Measurements from ENCODE around the gene CBL. TPM values are rescaled to one million over a fixed set of nuclear protein-coding genes. Genes with fewer than 3 reads are reported as not detected.

CBL gene
- total RNA-seq, 1 experiment from 2014 or later: 35.5 TPM

GRCh38 chr11:119254239-119254638, 48.1 kb downstream of the CBL start:
- Mint-ChIP-seq H3K36me3 (ENCODE audit: insufficient read depth, unreplicated experiment) (peaks cover 22% of the 10 kb centered on the region), H3K4me1 (ENCODE audit: insufficient read depth, unreplicated experiment) (no peaks in the 10 kb centered on the region), H3K9me3 (ENCODE audit: unreplicated experiment) (no peaks in the 10 kb centered on the region), H3K4me3 (ENCODE audit: unreplicated experiment) (no peak overlapping the region), H3K27ac (ENCODE audit: low read depth, unreplicated experiment) (no peak overlapping the region), H3K27me3 (ENCODE audit: insufficient read depth, unreplicated experiment) (no peaks in the 10 kb centered on the region)
- no peak for TF ChIP-seq CTCF (IDR thresholded peaks at IDR 0.05; ENCODE audit: unreplicated experiment)
- intact Hi-C loops (cut with micrococcal nuclease): no loop called here
- BruUV-seq (replicated peaks): no TSS peak
- ChIA-PET POLR2A (no interaction called here), CTCF (no interaction called here)
- no peak for DNase-seq (ENCODE audit: unreplicated experiment)

- Mint-ChIP-seq H3K9me3 (ENCODE audit: unreplicated experiment) (no peaks in the 10 kb centered on the region), H3K4me1 (ENCODE audit: insufficient read depth, unreplicated experiment) (no peaks in the 10 kb centered on the region), H3K27me3 (ENCODE audit: insufficient read depth, unreplicated experiment) (no peaks in the 10 kb centered on the region), H3K4me3 (ENCODE audit: unreplicated experiment) (no peak overlapping the region), H3K36me3 (ENCODE audit: insufficient read depth, unreplicated experiment) (peaks cover 22% of the 10 kb centered on the region), H3K27ac (ENCODE audit: low read depth, unreplicated experiment) (no peak overlapping the region)
- no TSS peak for BruUV-seq (replicated peaks)
- TF ChIP-seq CTCF (IDR thresholded peaks at IDR 0.05; ENCODE audit: unreplicated experiment): no peak
- ChIA-PET CTCF (no interaction called here), POLR2A (interaction anchor here (0.7 kb wide), 1 partner anchor 9 kb away, joined by 3 read pairs; no protein-coding TSS in a partner anchor)
- DNase-seq (ENCODE audit: unreplicated experiment): no peak
- intact Hi-C loops (cut with micrococcal nuclease): no loop called here
Measured at GRCh38 chr11:119258180-119258579, 52.0 kb downstream of the CBL start.

GRCh38 chr11:119258983-119259382, 52.8 kb downstream of the CBL start:
- intact Hi-C loops (cut with micrococcal nuclease): no loop called here
- DNase-seq (ENCODE audit: unreplicated experiment): no peak
- no peak overlapping the region for H3K4me3 Mint-ChIP-seq (ENCODE audit: unreplicated experiment)
- POLR2A ChIA-PET: interaction anchor here (1.3 kb wide), 1 partner anchor 9 kb away, joined by 4 read pairs; no protein-coding TSS in a partner anchor
- peaks cover 22% of the 10 kb centered on the region for H3K36me3 Mint-ChIP-seq (ENCODE audit: insufficient read depth, unreplicated experiment)
- CTCF ChIA-PET: interaction anchor here (0.9 to 2.0 kb wide), 2 partner anchors 54 to 204 kb away, joined by 3 to 7 read pairs; no protein-coding TSS in a partner anchor
- BruUV-seq (replicated peaks): no TSS peak
- no peak for TF ChIP-seq CTCF (IDR thresholded peaks at IDR 0.05; ENCODE audit: unreplicated experiment)
- no peaks in the 10 kb centered on the region for H3K27me3 Mint-ChIP-seq (ENCODE audit: insufficient read depth, unreplicated experiment)
- H3K9me3 Mint-ChIP-seq (ENCODE audit: unreplicated experiment): no peaks in the 10 kb centered on the region
- no peak overlapping the region for H3K27ac Mint-ChIP-seq (ENCODE audit: low read depth, unreplicated experiment)
- H3K4me1 Mint-ChIP-seq (ENCODE audit: insufficient read depth, unreplicated experiment): no peaks in the 10 kb centered on the region

- Mint-ChIP-seq H3K4me3 (ENCODE audit: unreplicated experiment) (no peak overlapping the region), H3K27ac (ENCODE audit: low read depth, unreplicated experiment) (no peak overlapping the region), H3K27me3 (ENCODE audit: insufficient read depth, unreplicated experiment) (no peaks in the 10 kb centered on the region), H3K9me3 (ENCODE audit: unreplicated experiment) (no peaks in the 10 kb centered on the region), H3K36me3 (ENCODE audit: insufficient read depth, unreplicated experiment) (peaks cover 4% of the 10 kb centered on the region), H3K4me1 (ENCODE audit: insufficient read depth, unreplicated experiment) (peaks cover 6% of the 10 kb centered on the region)
- ChIA-PET CTCF (interaction anchor here (0.8 to 1.5 kb wide), 3 partner anchors 12 to 61 kb away, joined by 4 read pairs; no protein-coding TSS in a partner anchor), POLR2A (interaction anchor here (1.5 kb wide), 1 partner anchor 32 kb away, joined by 3 read pairs; no protein-coding TSS in a partner anchor)
- peak; percentile 32 for DNase-seq (ENCODE audit: unreplicated experiment)
- intact Hi-C loops (cut with micrococcal nuclease): no loop called here
- BruUV-seq (replicated peaks): no TSS peak
- TF ChIP-seq CTCF (IDR thresholded peaks at IDR 0.05; ENCODE audit: unreplicated experiment): no peak
Measured at GRCh38 chr11:119262668-119263351, 56.7 kb downstream of the CBL start.

All from MCF 10A (cell line).